Tibial nerve (tissue), 4 donors: Measurements from ENCODE around the gene CHSY1.

ENCODE experiments used
- EP300 ChIP-seq, 2 donors: sonication (generic); formaldehyde crosslinking; IDR thresholded peaks; one replicate each; pipeline ENCODE4 v1.6.1; 2017; ENCODE audit warnings: antibody characterized with exemption in 2 of 2, mild to moderate bottlenecking in 1 of 2
- POLR2A ChIP-seq, 2 donors: fragments of 450-650 bp; IDR thresholded peaks; one replicate each; pipeline ENCODE4 v1.6.1; 2017; ENCODE audit warnings: antibody characterized with exemption in 2 of 2, mild to moderate bottlenecking in 2 of 2, moderate library complexity in 2 of 2
- TF ChIP-seq, protein P1 (sequence below), 5 experiments: fragments of 200-600 bp in 3 of 5; fragments of 450-650 bp in 2 of 5; sonication (generic) in 3 of 5; IDR thresholded peaks; one replicate each; pipeline ENCODE4 v1.5.1; 2016 to 2019; ENCODE audit warnings: antibody characterized with exemption in 5 of 5, mild to moderate bottlenecking in 3 of 5, moderate library complexity in 2 of 5

DNA sequence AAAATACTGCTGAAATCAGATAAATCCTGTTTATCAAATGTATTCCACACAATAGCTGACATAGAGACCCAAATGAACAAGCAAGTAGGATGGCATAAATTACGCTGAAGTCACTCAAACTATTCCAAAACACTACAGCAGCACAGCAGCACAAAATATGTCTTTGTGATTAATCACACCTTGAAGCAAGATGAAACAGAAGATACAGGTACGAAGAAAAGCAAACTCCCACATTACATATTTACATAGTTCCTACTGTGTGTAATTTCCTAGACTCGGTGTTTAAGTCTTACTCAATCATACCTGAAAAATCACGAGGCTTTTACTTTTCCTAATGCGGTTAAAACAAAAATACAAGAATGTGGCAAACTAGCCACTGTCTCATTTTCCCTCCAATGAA, 38.3 kb downstream of the CHSY1 start:
- TF ChIP-seq, protein P1, sequence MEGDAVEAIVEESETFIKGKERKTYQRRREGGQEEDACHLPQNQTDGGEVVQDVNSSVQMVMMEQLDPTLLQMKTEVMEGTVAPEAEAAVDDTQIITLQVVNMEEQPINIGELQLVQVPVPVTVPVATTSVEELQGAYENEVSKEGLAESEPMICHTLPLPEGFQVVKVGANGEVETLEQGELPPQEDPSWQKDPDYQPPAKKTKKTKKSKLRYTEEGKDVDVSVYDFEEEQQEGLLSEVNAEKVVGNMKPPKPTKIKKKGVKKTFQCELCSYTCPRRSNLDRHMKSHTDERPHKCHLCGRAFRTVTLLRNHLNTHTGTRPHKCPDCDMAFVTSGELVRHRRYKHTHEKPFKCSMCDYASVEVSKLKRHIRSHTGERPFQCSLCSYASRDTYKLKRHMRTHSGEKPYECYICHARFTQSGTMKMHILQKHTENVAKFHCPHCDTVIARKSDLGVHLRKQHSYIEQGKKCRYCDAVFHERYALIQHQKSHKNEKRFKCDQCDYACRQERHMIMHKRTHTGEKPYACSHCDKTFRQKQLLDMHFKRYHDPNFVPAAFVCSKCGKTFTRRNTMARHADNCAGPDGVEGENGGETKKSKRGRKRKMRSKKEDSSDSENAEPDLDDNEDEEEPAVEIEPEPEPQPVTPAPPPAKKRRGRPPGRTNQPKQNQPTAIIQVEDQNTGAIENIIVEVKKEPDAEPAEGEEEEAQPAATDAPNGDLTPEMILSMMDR (IDR thresholded peaks at IDR 0.05) = no peak
- TF ChIP-seq POLR2A (IDR thresholded peaks at IDR 0.05) (no peak), EP300 (IDR thresholded peaks at IDR 0.05) (no peak)
